Limb (tissue), 2 donors: ENCODE measurements around the gene SLC39A6.
"Not testable (repeated sequence)": the region's sequence is repeated elsewhere in the genome, so short reads cannot be mapped to it uniquely, and the experiment has no call there.

Experiments
- DNase-seq, 2 donors: peaks; one replicate each; pipeline ENCODE4 v3.0.0-alpha.2; 2016; ENCODE audit errors: extremely low spot score in 2 of 2

The SLC39A6 gene

GRCh38 chr18:36101943-36102342 lies 27.2 kb downstream of the SLC39A6 start:
- no peak for DNase-seq

DNA sequence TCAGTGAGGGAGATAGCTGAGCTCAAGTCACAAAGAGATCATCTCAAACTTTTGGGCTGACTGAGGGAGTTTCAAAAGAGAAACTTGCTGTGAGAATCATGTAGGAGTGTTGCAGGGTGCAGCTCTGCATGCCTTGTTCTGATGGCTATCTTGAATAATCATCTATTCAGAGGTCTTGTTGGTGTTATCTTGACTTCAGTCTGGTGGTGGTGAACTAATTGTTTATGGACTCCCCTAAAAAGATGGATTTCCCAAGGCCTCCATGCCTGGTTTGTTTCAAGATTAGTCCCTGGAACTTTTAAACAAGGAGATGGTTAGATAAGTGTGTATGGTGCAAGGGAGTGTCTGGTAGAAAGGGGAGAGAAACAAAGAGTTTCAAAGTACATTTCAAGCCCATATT lies 29.8 kb downstream of the SLC39A6 start:
- no peak for DNase-seq

GRCh38 chr18:36096955-36097354 lies 32.2 kb downstream of the SLC39A6 start:
- no peak for DNase-seq

GRCh38 chr18:36095936-36096519 lies 33.1 kb downstream of the SLC39A6 start:
- peak in 1 of 2 donors; percentile 65 for DNase-seq

- no peak for DNase-seq
Measured at GRCh38 chr18:36094431-36094830, 34.7 kb downstream of the SLC39A6 start.

- not testable (repeated sequence) for DNase-seq
Measured at GRCh38 chr18:36092116-36092515, 37.0 kb downstream of the SLC39A6 start.

- no peak for DNase-seq
Measured at GRCh38 chr18:36089001-36089400, 40.1 kb downstream of the SLC39A6 start.

DNA sequence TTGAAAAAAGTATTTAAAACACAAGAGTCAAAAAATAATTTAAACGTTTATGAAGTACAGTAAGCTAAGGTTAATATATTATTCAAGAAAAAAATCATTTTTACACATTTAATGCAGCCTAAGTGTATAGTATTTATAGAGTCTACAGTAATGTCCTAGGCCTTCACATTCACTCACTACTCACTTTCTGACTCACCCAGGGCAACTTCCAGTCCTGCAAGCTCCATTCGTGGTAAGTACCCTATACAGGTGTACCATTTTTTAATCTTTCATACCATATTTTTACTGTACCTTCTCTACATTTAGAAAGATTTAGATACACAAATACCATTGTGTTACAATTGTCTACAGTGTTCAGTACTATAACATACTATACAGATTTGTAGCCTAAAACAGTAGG lies 40.9 kb downstream of the SLC39A6 start:
- DNase-seq, result no peak

GRCh38 chr18:36086186-36086585 lies 43.0 kb downstream of the SLC39A6 start:
- DNase-seq, result no peak

GRCh38 chr18:36085195-36085594 lies 43.9 kb downstream of the SLC39A6 start:
- DNase-seq, result no peak

DNA sequence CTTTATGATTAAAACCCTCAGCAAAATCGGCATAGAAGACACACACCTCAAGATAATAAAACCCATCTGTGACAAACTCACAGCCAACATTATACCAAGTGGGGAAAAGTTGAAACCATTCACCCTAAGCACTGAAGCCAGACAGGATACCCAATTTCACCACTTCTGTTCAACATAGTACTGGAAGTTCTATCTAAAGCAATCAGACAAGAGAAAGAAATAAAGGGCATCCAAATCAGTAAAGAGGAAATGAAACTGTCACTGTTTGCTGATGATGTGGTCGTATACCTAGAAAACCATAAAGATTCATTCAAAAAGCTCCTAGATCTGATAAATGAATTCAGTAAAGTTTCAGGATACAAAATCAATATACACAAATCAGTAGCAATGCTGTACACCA lies 45.4 kb downstream of the SLC39A6 start:
- no peak for DNase-seq

DNA sequence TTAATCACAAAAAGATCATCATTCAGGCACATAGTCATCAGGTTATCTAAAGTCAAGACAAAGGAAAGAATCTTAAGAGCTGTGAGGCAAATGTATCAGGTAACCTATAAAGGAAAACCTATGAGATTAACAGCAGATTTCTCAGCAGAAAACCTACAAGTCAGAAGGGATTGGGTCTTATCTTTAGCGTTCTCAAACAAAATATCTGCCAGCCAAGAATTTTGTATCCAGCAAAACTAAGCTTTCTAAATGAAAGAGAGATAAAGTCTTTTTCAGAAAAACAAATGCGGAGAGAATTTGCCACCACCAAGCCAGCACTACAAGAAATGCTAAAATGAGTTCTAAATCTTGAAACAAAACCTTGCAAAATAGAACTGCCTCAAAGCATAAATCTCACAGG lies 48.0 kb downstream of the SLC39A6 start:
- not testable (repeated sequence) for DNase-seq

- no peak for DNase-seq
Measured at GRCh38 chr18:36078751-36079529, 50.2 kb downstream of the SLC39A6 start.

DNA sequence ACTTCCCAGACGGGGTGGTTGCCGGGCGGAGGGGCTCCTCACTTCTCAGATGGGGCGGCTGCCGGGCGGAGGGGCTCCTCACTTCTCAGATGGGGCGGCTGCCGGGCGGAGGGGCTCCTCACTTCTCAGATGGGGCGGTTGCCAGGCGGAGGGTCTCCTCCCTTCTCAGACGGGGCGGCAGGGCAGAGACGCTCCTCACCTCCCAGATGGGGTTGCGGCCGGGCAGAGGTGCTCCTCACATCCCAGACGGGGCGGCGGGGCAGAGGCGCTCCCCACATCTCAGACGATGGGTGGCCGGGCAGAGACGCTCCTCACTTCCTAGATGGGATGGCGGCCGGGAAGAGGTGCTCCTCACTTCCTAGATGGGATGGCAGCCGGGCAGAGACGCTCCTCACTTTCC lies 51.4 kb downstream of the SLC39A6 start:
- DNase-seq, result not testable (repeated sequence)

DNA sequence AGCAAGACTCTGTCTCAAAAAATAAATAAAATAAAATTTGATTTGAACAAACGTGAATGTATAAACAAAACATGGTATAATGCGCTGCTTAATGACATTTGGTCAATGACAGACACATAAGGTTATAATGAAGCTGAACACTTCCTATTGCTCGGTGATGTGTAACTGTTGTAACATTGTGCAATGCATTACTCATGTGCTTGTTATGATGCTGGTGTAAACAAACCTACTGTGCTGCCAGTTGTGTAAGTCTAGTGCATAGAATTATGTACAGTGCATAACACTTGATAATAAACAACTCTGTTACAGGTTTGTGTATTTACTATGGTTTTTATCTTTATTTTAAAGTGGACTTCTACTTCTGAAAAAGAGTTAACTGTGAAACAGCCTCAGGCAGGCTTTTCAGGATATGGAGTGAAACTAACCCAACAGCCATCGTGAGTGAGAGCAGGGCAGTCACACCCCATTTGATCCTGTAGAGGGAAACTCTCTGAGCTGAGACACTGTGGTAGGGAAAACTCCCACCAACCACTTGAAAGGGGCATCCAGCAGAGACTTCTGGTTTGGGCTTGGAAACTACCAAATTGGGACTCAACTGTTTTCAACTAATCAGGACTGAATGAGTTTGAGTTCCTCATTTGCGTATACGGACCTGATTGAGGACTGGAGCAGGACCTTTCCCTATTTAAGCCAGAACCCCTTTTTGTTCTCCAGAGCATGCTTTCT lies 53.1 kb downstream of the SLC39A6 start:
- no peak for DNase-seq

- DNase-seq, result no peak
Measured at GRCh38 chr18:36074435-36074834, 54.7 kb downstream of the SLC39A6 start.

- no peak for DNase-seq
Measured at GRCh38 chr18:36073676-36074075, 55.5 kb downstream of the SLC39A6 start.

DNA sequence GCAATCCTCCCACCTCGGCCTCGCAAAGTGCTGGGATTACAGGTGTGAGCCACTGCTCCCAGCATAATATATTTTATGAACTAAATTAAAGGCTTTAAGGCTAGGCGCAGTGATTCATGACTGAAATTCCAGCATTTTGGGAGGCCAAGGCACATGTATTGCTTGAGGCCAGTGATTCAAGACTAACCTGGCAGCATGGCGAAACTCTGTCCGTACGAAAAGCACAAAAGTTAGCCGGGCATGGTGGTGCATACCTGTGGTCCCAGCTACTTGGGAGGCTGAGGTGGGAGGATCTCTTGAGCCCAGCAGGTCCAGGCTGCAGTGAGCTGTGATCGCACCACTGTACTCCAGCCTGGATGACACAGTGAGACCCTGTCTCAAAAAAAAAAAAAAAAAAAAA lies 56.7 kb downstream of the SLC39A6 start:
- DNase-seq, result not testable (repeated sequence)

DNA sequence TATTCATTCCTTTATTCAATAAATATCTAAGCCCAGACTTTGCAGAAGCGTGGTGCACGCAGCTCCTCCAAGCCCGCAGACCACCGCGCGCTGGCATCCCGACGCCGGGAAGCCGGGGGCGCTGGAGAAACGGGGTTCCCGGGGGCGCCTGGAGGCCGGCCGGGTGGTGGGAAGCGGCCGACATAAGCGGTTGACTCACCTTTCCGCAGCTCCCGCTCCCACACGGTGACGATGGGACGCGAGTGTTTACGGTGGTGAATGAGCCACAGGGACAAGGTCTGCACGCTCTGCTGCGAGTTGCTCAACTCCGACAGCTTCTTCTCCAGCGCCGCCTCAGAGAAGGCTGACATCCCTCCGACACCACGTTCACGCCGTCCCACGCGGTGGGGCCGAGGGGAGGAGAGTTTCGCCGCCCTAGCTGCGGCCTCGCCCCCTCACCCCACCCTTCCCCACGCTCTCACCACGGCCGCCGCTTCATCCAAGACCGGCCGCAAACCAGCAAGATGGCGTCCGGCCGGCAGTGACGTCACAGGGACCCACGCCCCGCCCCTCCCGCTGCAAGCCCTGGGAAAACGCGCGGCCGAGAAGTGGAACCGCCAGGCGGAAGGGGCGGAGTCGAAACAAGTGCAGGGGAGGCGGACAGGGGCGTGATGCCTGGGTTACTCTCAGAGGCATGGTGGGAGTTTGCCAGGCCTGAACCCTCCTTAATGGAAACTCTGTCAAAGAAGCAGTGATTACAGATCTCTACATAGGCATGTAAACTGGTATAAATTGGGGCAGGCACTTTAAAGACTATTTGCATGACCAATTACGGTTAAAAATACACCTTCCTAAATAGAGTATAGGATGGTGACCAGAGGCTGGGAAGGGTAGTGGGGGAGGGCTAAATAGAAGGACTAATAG lies 61.8 kb downstream of the SLC39A6 start, which contains the start of gene RPRD1A:
Gene RPRD1A, minus strand, starts transcription at position 505 of the 903 bp plus-strand sequence. Its CDS starts 155 bp downstream, at position 350.
- DNase-seq, result peak; percentile 96 to 99

GRCh38 chr18:36066686-36067054 lies 62.5 kb downstream of the SLC39A6 start:
- no peak for DNase-seq

DNA sequence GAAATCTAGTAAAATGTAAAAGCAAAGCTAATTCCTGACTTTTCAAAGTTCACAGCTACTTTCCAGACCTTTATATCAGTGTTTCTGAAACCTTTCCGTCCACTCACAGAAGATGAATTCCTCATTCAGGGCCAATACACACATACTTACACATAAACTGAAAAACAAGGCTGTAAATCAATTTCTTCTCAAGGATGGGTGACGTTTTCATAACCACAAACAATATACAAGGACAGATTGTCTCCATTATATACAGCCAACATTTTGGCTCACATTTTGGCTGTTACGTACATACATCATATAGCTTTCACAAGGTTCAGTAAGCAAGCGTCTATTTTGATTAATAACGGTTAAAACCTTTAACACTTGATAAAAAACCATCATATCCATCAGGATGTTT lies 63.1 kb downstream of the SLC39A6 start:
- no peak for DNase-seq

DNA sequence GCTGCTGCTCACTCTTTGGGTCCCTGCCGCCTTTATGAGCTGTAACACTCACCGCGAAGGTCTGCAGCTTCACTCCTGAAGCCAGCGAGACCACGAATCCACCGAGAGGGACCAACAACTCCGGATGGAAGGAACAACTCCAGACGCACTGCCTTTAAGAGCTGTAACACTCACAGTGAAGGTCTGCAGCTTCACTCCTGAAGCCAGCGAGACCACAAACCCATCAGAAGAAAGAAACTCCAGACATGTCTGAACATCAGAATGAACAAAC lies 64.4 kb downstream of the SLC39A6 start:
- DNase-seq, result not testable (repeated sequence)
